Upper lobe of left lung (tissue), 4 donors: Measurements from ENCODE around the gene SKOR2.

Experiments
- EP300 ChIP-seq, 4 donors: sonication (generic); formaldehyde crosslinking; IDR thresholded peaks; one replicate each; pipeline ENCODE4 v1.5.1; 2017; ENCODE audit warnings: antibody characterized with exemption in 4 of 4, control low read depth in 2 of 4
- POLR2A ChIP-seq, 4 donors: fragments of 450-650 bp; IDR thresholded peaks; one replicate each; pipeline ENCODE4 v1.5.1; 2016 to 2017; ENCODE audit warnings: antibody characterized with exemption in 4 of 4, mild to moderate bottlenecking in 2 of 4

- TF ChIP-seq EP300 (IDR thresholded peaks at IDR 0.05) (no peak), POLR2A (IDR thresholded peaks at IDR 0.05) (no peak)
These were observed 32.0 kb upstream of the SKOR2 start for GRCh38 chr18:47283476-47283875.
